ENCODE results near the gene MFSD11.
"Not testable (repeated sequence)": the region's sequence is repeated elsewhere in the genome, so short reads cannot be mapped to it uniquely, and the experiment has no call there.

Gene MFSD11

DNA sequence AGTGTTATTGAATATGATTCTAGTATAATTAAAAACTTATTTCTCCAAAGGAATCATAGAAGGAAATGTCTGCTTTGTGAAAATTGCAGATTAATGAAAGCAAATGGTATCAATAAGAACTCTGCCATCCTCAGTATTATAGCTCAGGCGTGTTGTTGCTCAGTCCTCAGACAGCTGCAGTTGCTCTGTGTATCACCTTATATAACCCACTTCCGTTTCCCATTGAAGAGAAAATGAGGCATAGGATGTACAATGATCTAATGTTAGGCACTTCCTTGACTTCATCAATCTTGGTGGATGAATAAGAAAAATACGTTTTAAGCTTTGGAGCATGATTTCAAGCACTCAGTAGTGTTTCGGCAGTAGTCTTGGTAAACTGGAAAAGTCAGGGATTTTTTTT, 14.1 kb downstream of the MFSD11 start:
- no peak for DNase-seq

DNA sequence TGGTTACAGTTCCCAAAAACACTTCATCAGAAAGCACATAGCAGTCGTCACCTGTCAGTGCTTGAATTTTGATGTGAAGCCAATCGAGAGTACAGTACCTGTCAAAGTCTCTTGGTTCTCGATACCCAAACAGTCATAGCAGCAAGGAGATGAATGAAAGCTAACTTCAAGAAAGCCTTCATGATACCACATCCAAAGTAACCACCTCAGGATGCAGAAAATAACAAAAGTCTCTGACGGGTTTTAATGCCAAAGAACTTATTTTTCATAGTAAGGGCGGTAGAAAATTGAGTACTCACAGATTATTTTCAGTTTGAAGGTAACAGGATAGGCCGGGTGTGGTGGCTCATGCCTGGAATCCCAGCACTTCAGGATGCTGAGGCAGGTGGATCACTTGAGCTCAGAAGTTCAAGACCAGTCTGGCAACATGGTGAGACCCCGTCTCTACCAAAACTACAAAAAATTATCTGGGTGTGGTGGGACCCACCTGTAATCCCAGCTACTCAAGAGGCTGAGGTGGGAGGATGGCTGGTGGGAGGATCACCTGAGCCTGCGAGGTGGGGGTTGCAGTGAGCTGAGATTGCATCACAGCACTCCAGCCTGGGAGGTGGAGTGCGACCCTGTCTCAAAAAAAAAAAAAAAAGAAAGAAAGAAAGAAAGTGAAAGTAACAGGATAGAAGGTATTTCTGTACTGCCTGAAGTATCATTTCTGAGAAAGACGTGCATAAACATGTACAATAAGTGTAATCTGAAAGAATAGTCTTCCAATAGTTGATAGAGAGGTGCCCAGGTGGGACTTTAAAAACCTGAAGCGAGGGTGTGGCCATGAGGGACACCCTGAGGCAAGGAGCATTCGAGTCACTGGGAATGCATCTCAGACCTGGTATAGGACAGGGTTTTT, 15.4 kb downstream of the MFSD11 start:
- no peak for DNase-seq

GRCh38 chr17:76755285-76755684, 17.4 kb downstream of the MFSD11 start:
- no peak for DNase-seq

DNA sequence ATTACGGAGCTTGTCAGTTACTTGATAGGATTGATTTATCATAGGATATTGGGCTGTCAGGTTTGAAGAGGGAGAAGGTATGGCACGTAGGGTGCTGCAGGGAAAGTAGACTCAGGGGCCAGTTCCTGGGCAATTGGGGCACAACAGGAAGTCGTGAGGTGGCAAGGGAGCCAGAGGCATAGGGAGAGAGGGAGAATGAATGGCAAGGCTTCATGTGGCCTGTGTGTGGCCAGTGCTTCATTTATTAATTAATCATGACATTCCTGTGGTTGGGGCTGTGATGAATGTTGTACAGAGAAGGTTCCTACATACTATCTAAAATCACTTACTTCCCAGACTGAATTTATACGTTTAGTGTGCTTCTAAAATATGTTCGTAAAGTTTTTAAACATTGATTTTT, 19.3 kb downstream of the MFSD11 start:
- no peak for DNase-seq

GRCh38 chr17:76758570-76758969, 20.7 kb downstream of the MFSD11 start:
- DNase-seq = no peak

DNA sequence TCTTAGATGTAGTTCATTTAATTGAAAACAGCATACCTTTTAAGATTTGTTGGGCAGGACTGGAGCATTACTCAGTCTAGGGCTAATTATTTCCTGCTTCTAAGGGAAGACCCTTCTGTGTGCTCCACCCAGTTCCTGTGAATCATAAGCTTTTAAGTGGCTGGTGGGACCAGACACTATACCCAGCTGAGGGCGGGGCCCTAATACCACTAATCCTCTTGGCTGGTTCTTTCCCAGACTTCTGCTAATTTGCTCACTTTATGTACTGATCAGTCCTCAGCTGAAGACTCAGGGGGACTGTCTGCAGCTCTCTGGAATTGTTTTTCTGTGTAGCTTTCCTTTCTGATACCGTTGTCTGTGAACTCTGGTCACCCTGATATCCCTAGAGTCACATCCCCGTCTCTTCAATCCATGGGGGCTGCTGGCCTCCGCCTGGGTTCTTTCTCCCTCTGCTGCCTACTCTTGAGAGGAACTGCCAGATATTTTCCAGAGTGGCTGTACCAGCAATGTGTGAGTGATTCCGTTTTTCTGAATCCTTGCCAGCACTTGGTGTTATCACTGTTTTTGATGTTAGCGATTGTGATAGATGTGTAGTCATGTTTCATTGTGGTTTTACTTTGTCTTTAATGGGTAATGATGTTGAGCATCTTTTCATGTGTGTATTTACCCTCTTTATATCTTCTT, 35.1 kb downstream of the MFSD11 start:
- no peak for DNase-seq

- DNase-seq = no peak
Measured at GRCh38 chr17:76775021-76775600, 37.2 kb downstream of the MFSD11 start.

- DNase-seq = no peak
Measured at GRCh38 chr17:76781056-76781982, 43.4 kb downstream of the MFSD11 start.

DNA sequence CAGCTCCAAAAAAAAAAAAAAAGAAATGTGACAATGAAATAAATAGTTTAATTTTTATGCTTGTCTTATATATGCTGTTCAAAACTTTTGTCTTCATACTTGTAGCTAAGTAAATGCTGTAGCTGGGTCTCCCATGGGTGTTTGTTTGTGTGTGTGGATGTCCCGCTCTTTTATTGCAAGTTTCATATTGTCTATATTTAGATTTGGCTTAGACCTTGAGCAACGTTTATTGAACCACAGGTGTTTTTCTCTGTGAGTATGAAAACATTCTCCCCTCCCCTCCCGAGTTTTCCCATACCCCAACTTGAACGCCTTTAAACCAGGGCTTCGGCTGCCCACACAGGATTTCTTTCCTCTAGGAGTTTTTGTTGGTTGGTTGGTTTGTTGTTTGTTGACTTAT, 45.2 kb downstream of the MFSD11 start:
- DNase-seq = no peak

- DNase-seq = no peak
Measured at GRCh38 chr17:76784926-76785325, 47.0 kb downstream of the MFSD11 start.

DNA sequence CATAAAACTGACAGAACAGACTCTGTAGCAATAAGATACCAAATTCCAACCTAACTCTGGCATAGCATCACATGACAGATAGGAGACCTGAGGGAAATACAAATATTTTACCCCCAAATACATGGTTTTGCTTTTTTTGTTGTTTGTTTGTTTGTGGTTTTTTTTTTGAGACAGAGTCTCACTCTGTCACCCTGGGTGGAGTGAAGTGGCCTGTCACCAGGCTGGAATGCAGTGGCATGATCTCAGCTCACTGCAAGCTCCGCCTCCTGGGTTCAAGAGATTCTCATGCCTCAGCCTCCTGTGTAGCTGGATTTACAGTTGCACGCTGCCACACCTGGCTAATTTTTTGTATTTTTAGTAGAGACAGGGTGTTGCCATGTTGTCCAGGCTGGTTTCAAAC, 49.9 kb downstream of the MFSD11 start:
- not testable (repeated sequence) for DNase-seq

DNA sequence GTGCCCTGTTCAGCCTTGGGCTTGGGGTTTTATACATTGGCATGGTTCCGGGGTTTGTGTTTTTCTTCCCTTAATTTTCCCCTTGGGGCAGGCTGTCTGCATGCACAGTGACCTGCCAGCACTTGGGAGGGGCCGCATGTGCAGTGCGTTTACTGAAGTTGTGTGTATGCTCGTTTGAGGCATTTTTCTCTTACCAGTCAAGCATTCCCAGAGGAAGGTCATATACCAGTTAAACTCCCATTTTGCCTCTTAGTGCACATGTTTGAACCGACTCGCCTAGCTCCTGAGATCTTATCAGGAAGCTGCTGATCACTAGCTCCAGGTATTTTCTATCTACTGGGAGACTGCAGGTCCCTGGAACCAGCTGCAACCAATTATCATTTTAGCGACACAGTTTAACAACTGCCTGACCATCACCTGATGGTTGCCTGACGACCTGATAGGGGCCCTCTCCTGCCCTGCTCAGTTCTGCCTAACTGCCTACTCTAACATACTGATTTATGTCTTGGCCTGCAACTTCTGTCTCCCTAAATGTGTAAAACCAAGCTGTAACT, 51.4 kb downstream of the MFSD11 start:
- DNase-seq = no peak

GRCh38 chr17:76791053-76791980, 53.4 kb downstream of the MFSD11 start:
- no peak for DNase-seq

DNA sequence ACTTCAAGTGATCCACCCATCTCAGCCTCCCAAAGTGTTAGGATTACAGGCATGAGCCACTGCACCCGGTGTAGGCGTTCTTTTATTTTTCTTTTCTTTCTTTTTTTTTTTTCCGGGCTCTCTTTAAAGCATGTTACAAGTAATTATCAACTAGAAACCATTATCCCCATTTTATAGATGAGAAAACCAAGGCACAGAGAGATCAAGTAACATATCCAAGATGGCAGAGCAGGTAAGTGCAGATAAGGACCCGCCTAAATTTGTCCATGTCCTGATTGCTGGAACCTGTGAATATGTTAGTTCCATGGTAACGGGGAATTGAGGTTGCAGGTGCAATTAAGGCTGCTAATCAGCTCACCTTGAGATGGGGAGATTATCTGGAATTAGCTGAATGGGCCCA, 54.4 kb downstream of the MFSD11 start:
- no peak for DNase-seq

DNA sequence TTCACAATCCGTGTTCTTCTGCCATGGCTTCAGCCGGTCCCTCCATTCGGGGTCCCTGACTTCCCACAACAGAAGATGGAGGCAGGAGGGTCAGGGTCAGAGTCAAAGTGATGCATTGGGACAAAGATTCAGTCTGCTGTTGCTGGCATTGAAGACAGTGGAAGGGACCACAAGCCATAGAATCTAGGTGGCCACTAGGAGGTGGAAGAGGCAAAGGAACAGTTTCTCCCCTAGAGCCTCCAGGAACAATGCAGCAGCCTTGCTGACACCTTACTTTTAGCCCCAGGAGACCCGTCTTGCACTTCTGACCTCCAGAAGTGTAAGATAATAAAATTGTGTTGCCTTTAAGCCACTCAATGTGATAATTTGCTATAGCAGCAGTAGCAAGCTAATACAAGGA, 55.9 kb downstream of the MFSD11 start:
- DNase-seq = no peak

- no peak for DNase-seq
Measured at GRCh38 chr17:76796081-76796480, 58.2 kb downstream of the MFSD11 start.

DNA sequence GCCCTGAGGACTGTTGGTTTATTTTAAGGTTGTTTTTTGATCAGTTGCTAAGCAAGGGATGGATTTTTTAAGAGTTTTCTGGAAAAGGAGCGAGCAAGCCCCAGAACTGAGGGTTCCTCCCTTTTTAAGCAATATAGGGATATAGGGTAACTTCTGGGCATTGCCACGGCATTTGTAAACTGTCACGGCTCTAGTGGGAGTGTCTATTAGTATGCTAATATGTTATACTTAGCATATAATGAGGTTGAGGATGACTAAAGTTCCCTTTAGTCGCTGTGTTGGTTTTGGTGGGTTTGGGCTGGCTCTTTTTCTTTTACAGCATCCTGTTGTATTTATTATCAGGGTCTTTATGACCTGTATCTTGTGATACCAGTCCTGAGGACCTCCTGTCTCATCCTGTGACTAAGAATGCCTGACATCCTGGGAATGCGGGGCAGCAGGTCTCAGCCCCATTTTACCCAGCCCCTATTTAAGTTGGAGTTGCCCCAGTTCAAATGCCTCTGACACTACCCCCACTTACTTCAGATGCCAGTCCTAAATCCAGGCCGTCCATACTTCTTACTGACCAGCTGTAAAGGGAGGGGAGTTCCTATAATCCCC, 59.4 kb downstream of the MFSD11 start:
- no peak for DNase-seq

- DNase-seq = no peak
Measured at GRCh38 chr17:76801706-76802105, 63.8 kb downstream of the MFSD11 start.

GRCh38 chr17:76805319-76805718, 67.4 kb downstream of the MFSD11 start:
- no peak for DNase-seq

DNA sequence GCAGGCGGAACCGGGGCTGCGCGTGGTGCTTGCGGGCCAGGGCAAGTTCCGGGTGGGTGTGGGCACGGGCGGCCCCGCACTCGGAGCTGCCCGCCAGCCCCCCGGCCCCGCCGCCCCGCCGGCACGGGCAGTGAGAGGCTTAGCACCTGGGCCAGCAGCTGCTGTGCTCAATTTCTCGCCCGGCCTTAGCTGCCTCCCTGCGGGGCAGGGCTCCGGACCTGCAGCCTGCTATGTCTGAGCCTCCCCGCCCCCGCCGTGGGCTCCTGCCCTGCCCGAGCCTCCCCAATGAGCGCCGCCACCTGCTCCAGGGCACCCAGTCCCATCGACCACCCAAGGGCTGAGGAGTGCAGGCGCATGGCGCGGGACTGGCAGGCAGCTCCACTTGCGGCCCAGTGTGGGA, 68.2 kb downstream of the MFSD11 start:
- DNase-seq = not testable (repeated sequence)

- not testable (repeated sequence) for DNase-seq
Measured at GRCh38 chr17:76806767-76807166, 68.8 kb downstream of the MFSD11 start.

Data from NCI-H2081 treated with DMSO at 0.1 percent for 48 hours (cell line).